HG03565 (cell line): ENCODE measurements around the gene BRD3.

Experiments used
- ATAC-seq: cut with Tn5 transposase; IDR thresholded peaks from one replicate; pipeline ENCODE4 v1.9.1; 2021; ENCODE audit warnings: mild to moderate bottlenecking, moderate library complexity; ENCODE audit not compliant: unreplicated experiment

BRD3 gene

DNA sequence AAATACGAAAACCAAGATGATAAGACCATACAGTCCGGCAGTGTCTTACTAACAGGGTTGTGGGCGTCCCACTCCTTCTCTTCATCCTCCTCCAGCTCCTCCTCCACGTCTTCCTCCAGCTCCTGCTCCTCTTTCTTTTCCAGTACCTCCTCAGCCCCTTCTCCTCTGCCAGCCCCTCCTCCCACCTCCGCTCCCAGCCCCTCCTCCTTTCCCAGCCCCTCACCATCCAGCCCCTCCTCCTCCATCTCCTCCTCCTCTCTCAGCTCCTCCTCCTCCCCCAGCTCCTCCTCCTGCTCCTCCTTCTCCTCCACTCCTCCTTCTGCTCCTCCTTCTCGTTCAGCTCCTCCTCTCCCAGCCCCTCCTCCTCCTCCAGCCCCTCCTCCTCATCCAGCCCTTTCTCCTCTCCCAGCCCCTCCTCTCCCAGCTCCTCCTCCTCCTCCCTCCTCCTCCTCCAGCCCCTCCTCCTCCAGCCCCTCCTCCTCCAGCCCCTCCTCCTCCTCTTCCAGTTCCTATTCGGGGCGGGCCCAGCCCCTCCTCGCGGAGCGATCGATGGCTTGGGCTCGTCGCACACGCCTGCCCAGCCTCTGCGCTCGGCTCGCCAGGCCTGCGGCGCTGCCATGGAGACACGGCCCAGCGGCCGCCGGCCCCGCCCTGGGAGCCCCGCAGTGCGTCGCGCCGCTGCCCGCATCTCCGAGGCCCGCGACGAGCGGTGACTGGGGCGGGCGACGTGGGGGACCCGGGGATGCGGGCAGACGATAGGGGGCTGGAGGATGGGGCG lies 42.8 kb downstream of the BRD3 start, which contains the start of gene BRD3OS:
BRD3OS (plus strand) TSS at position 654 of the 778 bp plus-strand sequence. CDS start 1,267 bp downstream, outside the sequence.
- ATAC-seq, result peak; percentile 74

DNA sequence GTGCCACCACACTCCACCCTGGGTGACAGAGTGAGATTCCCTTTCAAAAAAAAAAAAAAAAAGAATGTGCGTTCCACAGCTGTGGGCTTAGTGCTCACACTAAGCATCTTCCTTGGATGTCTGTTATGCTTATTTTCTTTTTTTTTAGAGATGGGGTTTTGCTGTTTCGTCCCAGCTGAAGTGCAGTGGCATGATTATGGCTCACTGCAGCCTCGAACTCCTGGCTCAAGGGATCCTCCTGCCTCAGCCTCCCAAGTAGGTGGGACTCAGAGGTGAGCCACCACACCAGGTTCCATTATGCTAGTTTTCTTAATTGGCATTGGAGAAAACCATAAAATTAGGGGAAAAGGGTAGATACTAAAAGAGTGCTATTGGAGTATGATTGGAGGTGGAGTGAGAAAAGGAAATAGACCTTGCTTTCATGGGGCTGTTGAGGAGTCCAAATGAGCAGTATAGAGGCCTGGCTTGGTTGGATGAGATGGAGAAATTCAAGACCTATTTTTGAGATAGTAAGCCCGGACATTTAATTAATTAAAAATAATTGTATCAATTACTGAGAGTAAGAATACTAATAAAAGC lies 43.5 kb downstream of the BRD3 start:
- ATAC-seq, result no peak

- no peak for ATAC-seq
Measured at GRCh38 chr9:134014946-134015345, 52.9 kb downstream of the BRD3 start.

DNA sequence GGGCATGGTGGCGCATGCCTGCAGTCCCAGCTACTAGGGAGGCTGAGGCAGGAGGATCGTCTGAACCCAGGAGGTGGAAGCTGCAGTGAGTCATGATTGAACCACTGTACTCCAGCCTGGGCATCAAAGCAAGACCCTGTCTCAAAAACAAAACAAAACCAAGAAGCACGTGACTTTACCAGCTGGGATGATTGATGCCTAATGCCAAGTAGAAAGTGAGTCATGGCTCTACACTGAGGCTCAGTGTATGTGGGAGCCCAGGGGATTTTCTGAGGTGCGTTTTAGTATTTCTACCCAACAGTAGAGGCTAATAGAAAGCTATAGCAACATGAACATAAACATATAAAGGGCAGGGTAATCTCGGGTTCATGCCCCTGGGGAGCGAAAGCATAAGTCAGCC lies 56.4 kb downstream of the BRD3 start:
- ATAC-seq, result no peak

DNA sequence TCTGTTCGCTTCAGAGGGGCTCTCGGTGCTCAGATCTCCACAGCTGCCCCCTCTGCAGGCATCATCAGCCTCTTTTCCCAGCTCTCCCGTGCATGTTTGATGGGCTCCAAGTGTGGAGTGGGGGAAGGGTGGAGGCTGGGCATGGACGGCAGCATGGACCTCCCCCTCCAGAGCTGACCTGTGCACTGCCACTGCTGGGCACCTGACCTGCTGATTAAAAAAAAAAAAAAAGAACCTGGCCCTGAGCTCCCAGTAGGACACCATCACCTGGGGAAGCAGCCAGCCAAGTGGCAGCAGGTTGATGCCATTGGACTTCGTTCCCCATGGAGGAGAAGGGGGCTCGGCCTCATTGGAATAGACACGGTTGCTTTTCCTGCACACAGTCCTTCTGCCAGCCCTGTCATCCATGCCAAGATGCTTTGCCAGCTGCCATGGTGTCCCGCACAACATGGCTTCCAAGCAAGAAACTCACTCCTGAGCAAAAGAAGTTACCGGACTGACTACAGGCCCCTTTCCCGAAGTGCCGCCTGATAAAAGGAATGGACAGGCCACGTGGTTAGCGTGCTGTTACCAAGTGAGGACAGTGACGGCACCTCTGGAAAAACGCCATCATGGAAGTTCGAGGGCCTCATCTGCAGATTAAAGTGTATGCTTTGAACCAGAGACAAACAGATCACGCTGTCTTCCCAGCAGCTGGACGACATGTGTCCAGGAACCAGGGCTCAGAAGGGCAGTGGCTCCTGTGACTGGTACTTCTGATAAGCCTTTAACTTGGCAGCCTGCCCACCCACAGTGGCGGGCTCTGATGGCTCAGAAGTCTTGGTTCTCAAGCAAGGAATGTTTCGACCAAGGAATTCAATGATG lies 57.3 kb downstream of the BRD3 start:
- ATAC-seq, result no peak

- no peak for ATAC-seq
Measured at GRCh38 chr9:134007571-134007970, 60.3 kb downstream of the BRD3 start.

DNA sequence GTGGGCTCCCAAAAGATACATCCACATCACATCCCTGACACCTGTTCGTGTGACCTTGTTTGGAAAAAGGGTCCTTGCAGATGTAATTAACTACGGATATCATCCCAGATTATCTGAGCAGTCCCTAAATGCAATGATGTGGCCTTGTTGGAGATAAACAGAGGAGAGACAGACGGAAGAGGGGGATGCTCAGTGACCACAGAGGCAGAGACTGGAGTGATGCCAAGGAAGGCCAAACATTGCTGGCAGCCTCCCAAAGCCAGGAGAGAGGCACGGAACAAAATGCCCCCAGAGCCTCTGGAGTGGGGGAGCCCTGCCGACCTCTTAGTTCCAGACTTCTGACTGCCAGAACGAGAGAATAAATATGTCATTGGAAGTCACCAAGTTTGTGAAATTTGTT lies 60.7 kb downstream of the BRD3 start:
- ATAC-seq, result no peak

- no peak for ATAC-seq
Measured at GRCh38 chr9:134005381-134005780, 62.4 kb downstream of the BRD3 start.

DNA sequence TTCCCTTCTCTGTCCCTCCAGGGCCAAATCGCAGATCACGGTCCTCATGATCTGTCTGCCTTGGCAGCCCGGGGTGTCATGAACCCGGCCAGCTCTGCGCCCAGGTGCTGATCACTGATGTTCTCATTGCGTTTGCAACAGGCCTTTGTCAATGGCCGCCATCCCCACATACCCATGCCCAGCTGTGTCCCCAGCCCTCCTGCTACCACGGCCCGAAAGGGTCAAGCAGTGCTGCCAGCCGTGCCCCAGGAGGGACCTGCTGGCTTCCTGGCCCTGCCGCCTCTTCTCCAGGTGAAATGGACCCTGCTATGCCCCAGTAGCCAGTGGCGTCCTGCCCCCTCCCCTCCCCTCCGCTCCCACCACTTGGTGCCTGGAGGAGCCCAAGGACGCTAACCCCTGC lies 62.9 kb downstream of the BRD3 start:
- ATAC-seq, result no peak

DNA sequence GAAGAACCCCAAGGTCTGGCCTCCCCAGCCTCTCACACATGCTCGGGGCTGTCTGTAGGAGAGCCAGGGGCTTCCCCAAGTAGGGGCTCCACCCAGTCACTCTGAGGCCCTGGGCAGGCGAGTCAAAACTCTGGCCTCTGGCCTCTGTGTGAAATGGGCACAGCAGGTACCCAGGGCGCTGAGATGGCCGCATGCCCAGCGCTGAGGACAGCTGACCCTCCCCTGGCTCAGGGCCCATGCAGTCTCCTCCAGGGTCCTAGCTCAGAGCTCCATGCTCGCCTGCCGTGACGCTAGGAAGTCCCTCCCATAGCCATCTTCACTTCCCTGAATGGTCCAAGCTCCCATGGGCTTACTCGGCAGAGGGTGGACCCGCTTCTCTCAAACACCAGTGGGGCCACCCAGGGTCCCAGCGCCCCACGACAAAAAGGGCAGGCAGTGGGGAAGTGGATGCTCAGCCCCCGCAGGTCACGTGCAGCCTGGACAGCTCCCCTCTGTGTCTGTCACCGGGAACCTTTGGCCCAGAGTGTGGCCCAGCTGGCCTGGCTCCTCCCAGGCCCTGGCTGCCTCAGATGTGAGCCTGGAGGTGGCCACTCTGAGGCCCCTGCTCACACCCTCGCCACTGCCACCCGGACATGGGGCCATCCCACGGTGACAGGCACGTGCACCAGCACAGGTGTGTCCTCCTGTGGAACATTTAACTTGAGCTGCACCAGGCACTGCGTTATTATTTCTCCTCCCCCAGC lies 63.5 kb downstream of the BRD3 start:
- ATAC-seq, result no peak

DNA sequence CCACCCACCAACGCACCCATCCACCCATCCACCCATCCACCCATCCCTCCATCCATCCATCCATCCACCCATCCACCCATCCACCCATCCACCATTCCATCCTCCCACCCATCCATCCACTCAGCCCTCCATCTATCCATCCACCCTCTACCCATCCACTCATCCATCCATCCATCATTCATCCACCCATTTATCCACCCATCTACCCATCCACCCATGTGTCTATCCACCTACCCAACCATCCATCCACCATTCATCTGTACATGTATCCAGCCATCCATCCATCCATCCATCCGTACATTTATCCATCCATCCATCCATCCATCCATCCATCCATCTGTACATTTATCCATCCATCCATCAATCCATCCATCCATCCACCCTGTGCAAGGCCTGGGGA lies 64.6 kb downstream of the BRD3 start:
- ATAC-seq, result no peak

- no peak for ATAC-seq
Measured at GRCh38 chr9:134002796-134003195, 65.0 kb downstream of the BRD3 start.

DNA sequence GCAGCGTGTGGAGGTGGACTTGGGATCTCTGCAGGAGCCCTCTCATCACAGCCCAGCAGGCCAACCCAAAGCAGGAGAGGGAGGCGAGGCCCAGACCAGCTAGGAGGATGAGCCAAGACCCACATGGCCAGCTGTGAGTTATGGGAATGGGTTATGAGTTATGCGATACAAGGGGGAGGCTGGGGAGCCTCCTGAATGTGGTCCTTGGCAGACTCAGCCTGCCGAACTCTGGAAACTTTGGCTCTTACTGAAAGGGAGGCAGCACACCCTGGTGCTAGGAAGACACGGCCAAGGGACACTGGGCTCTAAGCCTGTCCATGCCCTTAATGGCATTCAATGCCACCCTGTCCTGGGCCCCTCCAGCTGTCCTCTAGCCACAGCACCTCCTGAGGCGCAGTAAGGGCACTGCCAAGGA lies 68.0 kb downstream of the BRD3 start:
- no peak for ATAC-seq

DNA sequence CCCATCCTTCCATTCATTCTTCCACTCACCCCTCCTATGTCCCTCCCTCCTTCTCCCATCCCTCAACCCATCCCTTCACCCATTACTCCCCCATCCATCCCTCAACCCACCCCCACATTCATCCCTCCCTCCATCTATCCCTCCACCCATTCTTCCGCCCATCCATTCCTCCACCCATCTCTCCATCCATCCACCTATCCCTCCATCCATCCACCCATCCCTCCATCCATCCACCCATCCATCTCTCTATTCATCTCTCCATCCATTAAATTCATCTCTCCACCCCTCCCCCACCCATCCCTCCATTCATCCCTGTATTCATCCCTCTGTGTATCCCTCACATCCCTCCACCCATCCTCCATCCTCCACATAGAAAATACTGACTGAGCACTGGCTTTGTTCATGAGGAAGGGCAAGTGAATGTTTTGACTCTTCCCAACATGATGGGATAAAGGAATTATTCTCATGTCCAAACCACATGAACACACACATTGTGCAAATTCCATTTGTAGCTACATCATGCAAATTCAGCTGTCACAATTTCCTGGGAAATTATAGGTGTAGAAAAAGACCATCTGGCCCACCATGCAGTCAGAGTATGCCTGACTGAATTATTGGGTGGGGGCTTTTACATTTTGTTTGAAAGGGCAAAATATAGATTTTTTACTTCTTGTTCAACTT lies 68.8 kb downstream of the BRD3 start:
- no peak for ATAC-seq

GRCh38 chr9:133997584-133997983 lies 70.2 kb downstream of the BRD3 start:
- ATAC-seq, result no peak

- no peak for ATAC-seq
Measured at GRCh38 chr9:133996531-133997520, 71.0 kb downstream of the BRD3 start.

GRCh38 chr9:133995012-133995896 lies 72.6 kb downstream of the BRD3 start:
- no peak for ATAC-seq

GRCh38 chr9:133994353-133995011 lies 73.3 kb downstream of the BRD3 start:
- ATAC-seq, result no peak
